ENCODE data around the gene PDE1A.
"Not testable (repeated sequence)": the region's sequence is repeated elsewhere in the genome, so short reads cannot be mapped to it uniquely, and the experiment has no call there.

The PDE1A gene

DNA sequence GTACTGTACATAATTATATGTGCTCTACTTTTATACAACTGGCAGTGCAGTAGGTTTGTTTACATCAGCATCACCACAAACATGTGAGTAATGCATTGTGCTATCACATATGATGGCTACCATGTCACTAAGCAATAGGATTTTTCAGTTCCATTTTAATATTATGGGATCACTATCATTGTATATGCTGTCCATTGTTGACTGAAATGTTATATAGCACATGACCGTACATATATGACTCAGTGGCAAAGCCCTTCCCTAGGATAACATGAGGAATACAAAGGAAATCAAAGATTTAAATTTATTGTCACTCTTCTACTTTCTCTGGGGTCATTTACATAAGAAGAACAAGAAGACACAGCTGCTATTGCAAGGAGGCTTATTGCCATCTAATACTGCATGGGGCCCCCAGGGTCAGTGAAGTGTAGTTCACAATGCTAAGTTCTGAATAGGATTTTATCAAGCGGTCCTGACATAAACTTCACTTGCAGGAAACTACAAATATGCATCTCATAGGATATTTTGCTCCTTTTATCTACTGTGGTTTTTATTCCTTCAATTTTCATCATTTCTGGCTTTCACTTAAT lies 21.8 kb downstream of the PDE1A start:
- no peak for DNase-seq

DNA sequence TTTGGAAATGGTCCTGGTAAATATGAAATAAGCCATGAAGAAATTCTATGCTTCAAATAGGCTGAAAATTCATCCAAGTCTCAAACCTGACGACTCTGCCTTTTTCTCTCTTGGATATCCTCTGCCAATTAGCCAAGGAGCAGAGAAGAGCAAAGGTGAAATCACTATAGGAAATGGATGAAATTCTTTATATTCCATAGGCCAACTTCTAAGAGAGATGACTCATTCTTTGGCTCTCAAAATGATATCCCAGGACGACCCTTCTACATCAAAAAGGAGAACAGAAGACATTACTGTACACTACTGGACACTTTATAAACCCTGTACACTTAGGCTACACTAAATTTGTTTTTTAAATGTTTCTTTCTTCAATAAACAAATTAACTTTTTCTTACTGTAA lies 22.7 kb downstream of the PDE1A start:
- DNase-seq = no peak

DNA sequence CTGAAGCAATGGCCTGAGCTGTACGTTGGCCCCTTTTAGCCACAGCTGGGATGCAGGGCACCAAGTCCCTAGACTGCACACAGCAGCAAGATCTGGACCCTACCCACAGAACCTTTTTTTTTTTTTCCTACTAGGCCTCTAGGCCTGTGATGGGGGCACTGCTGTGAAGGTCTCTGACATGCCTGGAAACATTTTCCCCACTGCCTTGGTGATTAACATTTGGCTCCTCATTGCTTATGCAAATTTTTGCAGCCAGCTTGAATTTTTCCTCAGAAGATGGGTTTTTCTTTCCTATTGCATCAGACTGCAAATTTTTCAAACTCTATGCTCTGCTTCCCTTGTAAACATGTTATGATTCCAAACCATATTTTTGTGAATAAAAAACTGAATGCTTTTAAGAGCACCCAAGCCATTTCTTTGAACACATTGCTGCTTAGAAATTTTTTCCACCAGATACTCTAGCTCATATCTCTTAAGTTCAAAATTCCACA lies 33.5 kb downstream of the PDE1A start:
- no peak for DNase-seq

DNA sequence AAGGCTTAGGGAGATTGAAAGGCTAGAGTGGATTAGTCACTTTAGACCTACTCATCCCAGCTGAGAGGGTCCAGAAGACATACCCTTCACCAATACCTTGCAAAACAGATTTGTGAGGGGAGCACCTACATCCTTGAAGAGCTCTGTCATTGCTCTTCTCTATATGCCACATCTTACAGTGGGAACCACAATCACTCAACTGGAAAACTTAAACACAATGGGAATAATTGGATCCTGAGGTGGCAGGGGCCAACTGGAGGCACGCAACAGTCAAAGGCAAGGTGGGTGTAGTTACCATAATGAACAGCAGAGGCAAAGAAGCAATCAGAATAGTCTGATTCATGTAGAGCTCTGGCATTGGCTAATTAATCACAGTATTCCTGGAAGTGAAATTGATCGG lies 35.4 kb downstream of the PDE1A start:
- no peak for DNase-seq

DNA sequence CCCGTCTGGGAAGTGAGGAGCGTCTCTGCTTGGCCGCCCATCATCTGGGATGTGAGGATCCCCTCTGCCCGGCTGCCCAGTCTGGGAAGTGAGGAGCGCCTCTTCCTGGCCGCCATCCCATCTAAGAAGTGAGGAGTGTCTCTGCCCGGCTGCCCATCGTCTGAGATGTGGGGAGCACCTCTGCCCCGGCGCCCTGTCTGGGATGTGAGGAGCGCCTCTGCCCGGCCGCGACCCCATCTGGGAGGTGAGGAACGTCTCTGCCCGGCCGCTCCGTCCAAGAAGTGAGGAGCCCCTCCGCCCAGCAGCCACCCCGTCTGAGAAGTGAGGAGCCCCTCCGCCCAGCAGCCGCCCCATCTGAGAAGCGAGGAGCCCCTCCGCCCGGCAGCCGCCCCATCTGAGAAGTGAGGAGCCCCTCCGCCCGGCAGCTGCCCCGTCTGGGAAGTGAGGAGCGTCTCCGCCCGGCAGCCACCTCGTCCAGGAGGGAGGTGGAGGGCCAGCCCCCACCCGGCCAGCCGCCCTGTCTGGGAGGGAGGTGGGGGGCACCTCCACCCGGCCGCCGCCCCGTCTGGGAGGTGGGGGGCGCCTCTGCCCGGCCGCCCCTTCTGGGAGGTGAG lies 40.5 kb downstream of the PDE1A start:
- not testable (repeated sequence) for DNase-seq

DNA sequence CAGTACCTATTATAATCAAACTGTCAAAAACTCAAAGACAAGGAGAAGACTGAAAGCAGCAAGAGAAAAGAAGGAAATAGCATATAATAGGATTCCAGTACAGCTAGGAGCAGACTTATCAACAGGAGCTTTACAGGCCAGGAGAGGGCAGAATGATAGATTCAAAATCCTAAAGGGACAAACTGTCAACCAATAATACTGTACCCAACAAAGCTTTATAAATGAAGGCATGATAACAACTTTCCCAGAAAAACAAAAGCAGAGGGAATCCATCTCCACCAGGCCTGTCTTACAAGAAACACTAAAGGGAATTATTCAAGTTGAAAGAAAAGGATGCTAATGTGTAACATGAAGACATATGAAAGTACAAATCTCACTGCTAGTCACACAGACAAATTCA lies 42.0 kb downstream of the PDE1A start:
- no peak for DNase-seq

DNA sequence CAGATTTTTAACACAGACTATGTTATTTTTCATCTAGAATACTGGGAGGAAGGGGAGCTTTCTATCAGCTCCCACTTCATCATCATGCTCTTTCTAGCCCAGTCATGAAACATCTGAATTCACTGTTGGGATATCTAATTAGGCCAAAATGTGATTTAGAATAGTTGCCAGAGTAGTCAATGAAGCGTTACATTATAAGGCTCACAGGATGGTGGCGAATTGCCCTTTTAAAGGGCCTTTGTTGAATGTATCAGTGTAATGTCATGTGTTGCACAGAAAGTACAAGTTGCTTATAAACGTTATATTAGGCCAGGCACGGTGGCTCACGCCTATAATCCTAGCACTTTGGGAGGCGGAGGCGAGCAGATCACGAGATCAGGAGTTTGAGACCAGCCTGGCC lies 45.6 kb downstream of the PDE1A start:
- DNase-seq = no peak

DNA sequence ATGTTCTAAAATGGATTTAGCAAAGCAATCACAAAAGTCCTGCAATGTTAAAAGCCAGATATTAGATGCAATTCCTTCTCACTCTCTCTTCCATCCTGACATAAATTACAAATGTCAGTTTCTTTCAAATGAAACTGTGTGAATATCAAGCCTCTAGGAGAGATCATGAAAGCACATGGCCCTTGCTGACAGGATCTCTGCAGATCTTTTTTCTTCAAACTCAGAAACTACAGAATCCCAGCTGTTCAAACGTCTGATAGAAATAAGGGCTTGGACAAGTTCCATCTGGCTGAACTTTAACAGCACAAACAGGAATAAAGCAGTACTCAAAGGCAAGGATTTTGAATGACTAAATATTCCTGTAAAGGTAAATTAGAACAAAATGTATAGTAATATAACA lies 47.6 kb downstream of the PDE1A start:
- no peak for DNase-seq

DNA sequence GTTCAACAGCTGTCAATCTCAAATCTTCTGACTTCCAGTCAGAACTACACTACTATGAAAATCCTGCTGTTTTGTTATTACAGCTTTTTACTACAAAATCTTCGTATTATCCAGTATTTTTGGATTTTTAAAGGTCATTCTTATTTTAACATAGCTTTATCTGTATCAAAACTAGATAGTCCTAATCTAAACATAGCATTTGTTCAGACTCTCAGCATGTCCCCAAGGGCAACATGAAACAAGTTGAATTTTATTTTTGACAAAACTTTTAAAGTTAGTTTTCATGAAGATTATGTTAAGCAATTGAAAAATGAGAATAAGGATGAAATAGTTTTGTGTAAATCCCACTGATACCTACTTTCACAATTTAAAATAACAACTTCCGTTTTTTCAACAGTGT lies 48.1 kb downstream of the PDE1A start:
- no peak for DNase-seq

DNA sequence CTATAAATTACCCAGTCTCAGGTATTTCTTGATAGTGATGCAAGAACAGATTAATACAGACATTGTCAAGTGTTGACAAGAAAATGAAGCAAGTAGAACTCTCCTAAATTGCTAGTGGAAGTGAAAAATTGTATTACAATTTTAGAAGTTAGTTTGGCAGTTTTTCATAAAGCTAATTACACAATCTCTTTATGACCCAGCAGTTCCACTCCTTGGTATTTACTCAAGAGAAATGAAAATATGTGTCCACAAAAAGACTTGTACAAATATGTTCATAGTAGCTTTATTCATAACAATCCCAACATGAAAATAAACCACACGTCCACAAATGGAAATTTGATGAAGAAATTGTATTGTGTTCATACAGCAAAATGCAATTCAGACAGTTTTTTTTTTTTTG lies 49.4 kb downstream of the PDE1A start:
- DNase-seq = no peak

DNA sequence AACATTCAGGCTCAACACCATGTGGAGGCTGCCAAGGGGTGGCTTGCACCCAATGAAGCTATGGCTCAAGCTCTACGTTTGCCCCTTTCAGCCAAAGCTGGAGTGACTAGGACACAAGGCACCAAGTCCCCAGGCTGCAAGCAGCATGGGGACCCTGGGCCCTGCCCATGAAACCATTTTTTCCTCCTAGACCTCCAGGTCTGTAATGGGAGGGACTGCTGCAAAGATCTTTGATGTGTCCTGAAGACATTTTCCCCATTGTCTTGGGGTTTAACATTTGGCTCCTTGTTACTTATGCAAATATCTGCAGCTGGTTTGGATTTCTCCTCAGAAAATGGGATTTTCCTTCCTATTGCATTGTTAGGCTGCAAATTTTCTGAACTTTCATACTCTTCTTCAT lies 51.0 kb downstream of the PDE1A start:
- no peak for DNase-seq

DNA sequence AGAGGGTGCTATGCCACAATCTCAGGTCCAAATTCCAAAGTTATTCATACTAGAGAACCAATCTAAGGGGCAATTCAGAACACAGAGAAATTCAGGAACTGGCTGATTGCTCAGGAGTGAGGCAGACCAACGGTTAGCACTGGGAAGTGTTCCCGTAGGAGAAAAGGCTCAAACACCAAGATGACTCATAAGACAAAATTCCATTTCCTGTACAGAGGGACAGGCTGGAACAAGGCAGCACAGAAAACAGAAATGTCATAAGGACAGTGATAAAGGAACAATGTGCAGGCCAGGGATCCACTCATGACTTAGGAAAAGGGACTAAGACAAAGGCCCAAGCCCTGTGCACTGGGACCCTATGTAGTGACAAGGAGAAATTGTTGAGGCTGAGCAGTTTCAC lies 54.2 kb downstream of the PDE1A start:
- no peak for DNase-seq

DNA sequence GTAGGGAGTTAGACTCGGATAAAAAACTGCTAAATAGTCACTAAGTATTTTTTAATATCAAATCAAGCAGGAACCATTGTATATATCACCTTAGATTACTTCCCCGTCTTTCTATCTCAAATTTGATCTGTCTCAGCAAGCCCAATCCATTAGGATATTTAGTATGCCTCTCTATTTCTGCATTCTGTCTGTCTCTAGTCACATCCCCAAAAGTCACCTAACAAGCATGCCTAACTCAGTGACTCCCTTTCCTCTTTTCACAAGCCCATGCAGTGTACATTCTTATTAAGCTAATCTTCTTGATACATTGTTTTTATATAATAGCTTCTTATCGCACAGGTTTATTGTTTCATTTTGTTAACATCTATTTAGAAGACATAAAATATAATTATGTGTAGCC lies 57.8 kb downstream of the PDE1A start:
- DNase-seq = no peak

DNA sequence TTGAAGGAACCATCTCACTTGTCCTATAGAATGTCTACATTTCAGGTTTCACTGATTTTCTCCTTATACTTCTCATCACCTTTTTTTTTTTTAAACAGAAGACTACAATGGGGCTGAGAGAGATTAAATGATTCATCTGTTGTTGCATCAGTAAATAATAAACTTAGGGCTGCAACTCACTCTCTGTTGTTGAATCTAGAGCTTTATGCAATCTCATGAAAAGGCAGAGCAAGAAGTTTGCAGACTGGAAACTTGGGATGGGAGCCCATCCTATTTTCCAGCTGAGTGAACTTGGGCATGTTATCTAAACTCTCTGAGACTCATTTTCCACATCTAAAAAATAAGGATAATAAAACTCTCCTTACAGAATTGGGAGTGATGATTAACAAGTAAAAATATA lies 58.4 kb downstream of the PDE1A start:
- DNase-seq = no peak

DNA sequence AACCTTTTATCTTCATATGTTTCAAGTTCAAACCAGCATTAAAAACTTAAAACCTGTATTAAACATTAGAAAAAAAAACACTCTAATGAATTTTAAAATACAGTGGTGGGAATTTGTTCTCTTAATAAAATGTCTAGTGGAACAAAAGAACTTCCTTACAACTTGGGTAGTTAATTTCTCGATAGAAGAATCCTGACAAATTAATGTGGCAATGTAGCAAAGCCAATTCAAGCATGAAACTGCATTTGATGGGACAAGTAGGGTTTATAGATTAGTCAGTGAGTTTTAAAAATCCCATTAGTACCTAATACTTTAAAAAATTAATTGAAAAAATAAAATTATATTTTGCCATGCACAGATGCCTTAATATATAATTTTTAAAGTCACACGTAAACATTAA lies 59.4 kb downstream of the PDE1A start:
- no peak for DNase-seq

DNA sequence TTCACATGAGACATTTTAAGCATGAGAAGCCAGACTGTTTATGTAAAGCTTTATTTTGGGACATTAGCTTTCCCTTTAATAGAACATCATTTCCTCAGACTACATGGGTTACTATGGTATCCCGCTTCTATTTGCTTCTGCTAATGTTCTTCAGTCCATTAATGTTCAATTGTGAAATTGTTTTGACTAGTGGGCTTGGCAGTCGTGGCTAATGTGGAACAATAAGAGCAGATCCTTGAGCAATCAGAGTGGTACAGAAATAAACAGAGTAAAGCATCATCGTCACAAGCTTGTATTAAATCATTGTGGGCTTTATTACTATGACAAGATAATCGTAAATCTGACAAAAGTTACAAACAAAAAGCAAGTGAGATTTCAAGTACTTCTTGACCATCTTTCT lies 60.2 kb downstream of the PDE1A start:
- DNase-seq = no peak

DNA sequence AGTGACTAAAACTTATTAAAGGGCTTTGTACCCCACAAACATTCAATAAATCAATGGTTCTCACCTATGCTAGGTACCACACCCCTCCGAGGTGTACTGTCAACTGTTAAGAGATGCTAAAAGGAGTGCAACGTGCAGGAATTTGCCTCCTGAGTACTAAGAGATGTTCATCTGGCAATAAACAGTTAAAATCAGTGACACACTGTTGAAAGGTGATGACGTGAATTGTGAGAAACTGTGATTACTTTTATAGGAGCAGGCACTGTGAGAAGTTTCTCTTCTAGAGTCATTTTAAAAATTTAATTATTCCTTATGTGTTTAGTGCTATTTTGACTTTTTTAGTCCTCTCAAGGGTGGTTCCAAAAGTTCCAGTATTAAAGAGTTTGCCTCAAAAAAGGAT lies 61.0 kb downstream of the PDE1A start:
- DNase-seq = no peak

DNA sequence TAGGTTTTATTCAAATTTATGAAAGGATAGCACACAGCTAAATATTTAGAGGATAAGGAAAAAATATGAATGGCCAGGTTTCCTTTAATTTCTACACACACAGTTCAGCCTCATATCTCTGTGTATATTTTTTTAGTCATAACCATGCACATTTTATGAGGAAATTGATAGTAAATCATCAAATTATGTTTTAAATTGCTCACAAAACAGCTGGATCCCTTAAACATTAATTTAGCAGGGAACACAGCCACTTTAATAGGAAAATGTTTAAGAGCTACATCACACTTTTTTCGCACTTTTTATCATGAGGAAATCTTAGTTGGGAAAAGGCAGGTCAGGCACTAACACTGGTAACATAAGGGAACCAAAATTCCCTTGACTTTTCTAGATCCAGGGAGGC lies 65.4 kb downstream of the PDE1A start:
- DNase-seq = no peak

DNA sequence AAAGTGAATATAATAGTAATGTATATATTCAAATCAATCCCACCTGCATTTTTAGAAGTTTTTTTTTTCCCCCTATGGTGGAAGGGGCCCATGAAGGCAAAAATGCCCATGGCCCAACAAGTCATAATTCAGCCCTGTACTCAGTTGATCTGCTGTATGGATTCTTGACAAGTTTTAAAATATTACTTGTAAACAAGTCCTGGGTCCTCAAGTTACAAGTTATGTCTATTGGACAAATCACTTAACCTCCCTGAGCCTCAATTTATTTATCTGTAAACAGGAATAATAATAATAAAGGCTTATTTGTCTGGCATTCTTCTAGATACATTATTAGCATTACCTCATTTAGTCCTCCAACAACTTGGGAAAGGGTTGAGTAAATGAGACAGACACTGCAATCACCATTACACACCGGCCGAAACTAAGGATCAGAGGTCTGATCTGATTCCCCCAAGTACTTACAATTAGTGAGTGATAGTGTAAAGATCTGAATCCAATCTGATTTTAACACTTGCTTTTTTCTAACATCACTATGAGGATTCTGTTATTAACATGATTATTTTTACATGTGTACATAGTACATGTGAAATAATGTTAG lies 66.1 kb downstream of the PDE1A start:
- DNase-seq = no peak

DNA sequence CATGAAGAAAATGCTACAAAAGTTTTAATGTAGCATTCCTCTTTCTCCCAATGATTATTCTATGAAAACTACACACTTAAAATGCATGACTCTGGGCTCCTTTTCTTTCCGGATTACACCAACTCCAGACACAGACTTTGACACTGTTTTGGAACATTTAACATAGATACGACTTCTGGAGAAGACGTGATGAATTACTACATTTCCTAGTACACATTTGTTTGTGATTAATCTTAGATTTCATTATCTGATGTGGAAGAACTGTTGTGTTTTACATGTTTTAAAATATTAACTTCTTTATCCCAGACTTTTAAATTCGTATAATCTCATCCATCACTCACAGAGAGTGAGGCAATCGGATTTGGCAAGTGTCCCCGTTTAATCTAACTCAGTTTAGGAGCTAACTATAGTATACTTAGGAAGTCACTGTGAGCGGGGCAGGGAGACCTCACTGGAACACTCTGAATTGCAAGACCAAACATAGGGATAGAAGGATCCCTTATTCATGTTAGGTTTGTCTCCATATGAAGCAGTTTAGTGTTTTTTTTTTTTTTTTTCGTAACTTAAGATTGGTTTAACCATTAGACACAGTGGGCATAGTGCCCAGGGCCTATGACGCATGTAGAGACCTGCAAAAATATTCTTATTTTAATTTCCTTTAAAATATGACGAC lies 66.7 kb downstream of the PDE1A start:
- DNase-seq = no peak

DNA sequence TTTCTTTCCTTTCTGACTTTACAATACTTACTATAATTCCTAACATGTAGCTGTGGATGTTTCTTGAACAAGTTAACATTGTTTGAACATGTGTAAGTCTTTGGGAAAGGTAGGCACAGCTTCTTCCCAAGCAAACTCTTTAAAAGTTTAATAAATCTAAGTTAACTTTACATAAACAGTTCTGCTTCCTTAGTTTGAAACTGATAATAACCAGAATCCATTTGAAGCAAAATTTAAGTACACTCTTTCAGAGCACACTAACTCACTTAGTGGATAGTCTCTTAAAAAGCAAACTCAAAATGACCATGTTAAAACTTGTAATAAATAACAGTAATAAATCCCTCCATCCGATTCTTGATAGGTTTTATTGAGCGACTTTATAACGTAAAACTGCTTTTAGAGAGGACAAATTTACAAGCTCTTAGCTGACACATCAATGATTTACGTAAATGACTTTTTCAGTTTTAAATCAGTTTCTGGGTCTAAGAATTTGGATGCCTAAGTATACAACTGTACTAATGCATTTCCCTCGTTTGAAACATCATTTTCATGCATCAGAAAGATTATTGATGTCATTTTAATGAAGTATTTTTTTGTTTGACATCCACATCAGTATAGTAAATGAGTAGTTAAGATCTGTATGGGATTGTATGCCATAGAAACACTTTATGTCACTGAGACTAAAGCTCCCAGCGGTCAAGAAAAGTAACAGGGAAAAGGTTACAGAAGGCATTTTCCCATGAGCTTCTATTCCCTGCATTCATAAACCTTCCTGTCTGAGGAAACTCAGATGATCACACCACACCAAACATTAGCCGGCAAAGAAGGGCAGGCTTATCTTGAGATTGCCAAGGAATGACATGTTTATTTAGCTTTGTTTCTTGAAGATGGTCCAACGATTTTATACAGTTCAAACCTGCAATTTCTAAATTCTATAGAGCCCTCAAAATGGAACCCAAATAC lies 67.5 kb downstream of the PDE1A start:
- no peak for DNase-seq

DNA sequence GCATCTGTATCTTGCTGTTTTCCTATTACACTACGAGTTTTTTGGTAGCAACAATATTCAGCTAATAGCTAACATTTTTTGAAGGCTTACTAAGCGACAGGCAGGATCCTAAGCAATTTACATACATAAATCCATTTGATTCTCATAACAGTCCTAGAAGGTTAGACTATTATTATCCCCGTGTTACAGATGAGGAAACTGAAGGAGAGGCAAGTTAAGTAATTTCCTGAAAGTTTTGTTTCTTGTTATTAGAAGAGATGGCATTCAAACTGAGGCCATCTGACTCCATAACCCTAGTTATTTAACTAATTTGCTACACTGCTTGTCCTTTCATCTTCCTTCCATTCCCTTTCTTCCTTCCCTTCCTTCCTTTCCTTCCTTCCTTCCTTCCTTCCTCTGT lies 68.2 kb downstream of the PDE1A start:
- DNase-seq = no peak

DNA sequence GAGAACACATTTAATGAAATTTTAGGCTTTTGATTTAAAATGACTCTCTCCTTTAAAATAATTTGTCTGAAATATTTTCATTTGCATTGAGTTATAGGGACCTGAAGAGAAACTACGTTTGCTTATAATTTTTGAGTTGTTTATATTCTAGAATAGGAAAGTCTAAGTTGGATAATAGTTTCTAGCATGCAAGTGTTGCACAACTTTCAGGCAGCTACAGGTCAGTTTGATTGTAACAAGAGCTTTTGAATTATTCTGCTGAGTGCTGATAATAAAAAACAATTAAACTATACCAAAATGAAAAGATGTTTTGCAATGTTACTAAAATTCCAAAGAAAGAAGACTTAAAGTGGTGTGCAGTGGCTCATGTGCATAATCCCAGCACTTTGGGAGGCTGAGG lies 71.0 kb downstream of the PDE1A start:
- no peak for DNase-seq
